ENCODE results near the gene PNPLA3. TPM values are rescaled to one million over a fixed set of nuclear protein-coding genes. Genes with fewer than 3 reads are reported as not detected.

Gene PNPLA3
- total RNA-seq, 2 experiments from 2014 or later = 0.31 to 0.50 TPM

DNA sequence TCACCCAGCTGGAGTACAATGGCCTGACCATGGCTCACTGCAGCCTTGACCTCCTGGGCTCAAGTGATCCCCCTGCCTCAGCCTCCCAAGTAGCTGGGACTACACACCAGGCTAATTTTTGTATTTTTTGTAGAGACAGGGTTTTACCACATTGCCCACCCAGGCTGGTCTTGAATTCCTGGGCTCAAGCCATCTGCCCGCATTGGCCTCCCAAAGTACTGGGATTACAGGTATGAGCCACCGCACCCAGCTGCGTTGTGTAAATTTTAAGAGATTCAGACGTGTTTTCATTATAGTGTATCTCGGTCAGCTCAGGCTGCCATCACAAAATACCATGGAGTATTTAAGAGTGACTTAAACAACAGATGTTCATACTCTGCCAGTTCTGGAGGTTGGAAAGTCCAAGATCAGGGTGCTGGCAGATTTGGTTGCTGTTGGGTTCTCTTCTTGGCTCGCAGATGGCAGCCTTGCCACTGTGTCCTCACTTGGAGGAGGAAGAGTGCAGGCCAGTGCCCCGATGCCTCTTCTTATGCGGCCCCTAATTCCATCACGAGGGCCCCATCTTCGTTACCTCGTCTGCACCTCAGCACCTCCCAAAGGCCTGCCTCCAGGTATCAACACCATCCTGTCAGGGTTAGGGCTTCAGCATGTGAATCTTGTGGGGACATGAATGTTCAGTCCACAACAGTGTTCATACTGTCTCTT lies 67.9 kb downstream of the PNPLA3 start:
- DNase-seq = no peak
- CTCF ChIA-PET = interaction anchor here (1.2 to 2.9 kb wide), 4 partner anchors 36 to 634 kb away, joined by 3 to 85 read pairs (median 10); partner anchors contain the start of gene SAMM50

GRCh38 chr22:43992331-43992821 lies 68.8 kb downstream of the PNPLA3 start:
- H3K27me3 Mint-ChIP-seq = no peaks in the 10 kb centered on the region
- DNase-seq = no peak
- ChIA-PET POLR2A (interaction anchor here (0.8 kb wide), 1 partner anchor 9 kb away, joined by 3 read pairs; no protein-coding TSS in a partner anchor), CTCF (interaction anchor here (1.0 to 5.1 kb wide), 21 partner anchors 9 to 692 kb away, joined by 3 to 182 read pairs (median 8); partner anchors contain the start of genes PARVB, PARVG and SAMM50)
- H3K4me1 Mint-ChIP-seq (ENCODE audit: low read depth) = peaks cover 21% of the 10 kb centered on the region
- no peak overlapping the region for H3K4me3 Mint-ChIP-seq
- no peak overlapping the region for H3K27ac Mint-ChIP-seq
- intact Hi-C loops (cut with micrococcal nuclease) = loop anchor here (5.0 kb wide), 1 partner anchor 190 kb away; the partner anchor contains the start of gene PARVG
- H3K9me3 Mint-ChIP-seq = no peaks in the 10 kb centered on the region
- peaks cover 33% of the 10 kb centered on the region for H3K36me3 Mint-ChIP-seq

More for the DNA sequence above, 67.9 kb downstream of the PNPLA3 start:
- Mint-ChIP-seq H3K27ac (no peak overlapping the region), H3K27me3 (no peaks in the 10 kb centered on the region), H3K36me3 (peaks cover 40% of the 10 kb centered on the region), H3K9me3 (no peaks in the 10 kb centered on the region), H3K4me1 (ENCODE audit: low read depth) (peaks cover 18% of the 10 kb centered on the region), H3K4me3 (no peak overlapping the region)
- POLR2A ChIA-PET = no interaction called here
- intact Hi-C loops (cut with micrococcal nuclease) = loop anchor here (5.0 kb wide), 1 partner anchor 191 kb away; the partner anchor contains the start of gene PARVG

- no peaks in the 10 kb centered on the region for H3K9me3 Mint-ChIP-seq
- H3K4me1 Mint-ChIP-seq (ENCODE audit: low read depth) = peaks cover 21% of the 10 kb centered on the region
- peaks cover 32% of the 10 kb centered on the region for H3K36me3 Mint-ChIP-seq
- H3K27me3 Mint-ChIP-seq = no peaks in the 10 kb centered on the region
- H3K4me3 Mint-ChIP-seq = no peak overlapping the region
- ChIA-PET CTCF (interaction anchor here (0.6 to 5.1 kb wide), 49 partner anchors 9 to 806 kb away, joined by 3 to 182 read pairs (median 4); partner anchors contain the start of genes PARVB, PARVG and SAMM50), POLR2A (interaction anchor here (0.5 to 1.1 kb wide), 3 partner anchors 10 to 665 kb away, joined by 3 to 4 read pairs (median 3); no protein-coding TSS in a partner anchor)
- DNase-seq = peak; percentile 70
- intact Hi-C loops (cut with micrococcal nuclease) = loop anchor here (1.0 to 5.0 kb wide), 3 partner anchors 92 to 633 kb away; partner anchors contain the start of gene PARVG
- no peak overlapping the region for H3K27ac Mint-ChIP-seq
Observed at GRCh38 chr22:43993072-43993760, 69.6 kb downstream of the PNPLA3 start.

DNA sequence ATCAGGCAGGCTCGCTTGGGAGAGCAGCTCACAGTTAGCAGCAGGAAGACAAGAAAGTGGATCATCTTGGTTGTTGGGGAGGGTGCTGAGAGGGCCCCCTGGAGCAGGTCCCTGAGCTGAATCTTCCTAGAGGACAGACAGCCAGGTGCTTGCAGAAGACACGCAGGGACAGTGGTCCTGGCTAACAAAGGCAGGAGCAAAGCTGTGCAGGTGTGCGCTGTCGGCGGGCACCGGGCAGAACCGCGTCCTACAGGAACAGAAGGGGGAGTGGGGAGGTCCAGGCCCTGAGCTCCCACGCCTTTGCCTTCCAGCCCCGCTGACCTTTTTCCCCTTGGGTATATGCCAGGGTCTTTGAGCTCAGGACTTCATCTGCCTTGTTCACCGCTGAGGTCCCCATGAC lies 70.4 kb downstream of the PNPLA3 start:
- H3K27ac Mint-ChIP-seq = no peak overlapping the region
- no peaks in the 10 kb centered on the region for H3K9me3 Mint-ChIP-seq
- H3K36me3 Mint-ChIP-seq = peaks cover 32% of the 10 kb centered on the region
- no peak overlapping the region for H3K4me3 Mint-ChIP-seq
- ChIA-PET CTCF (interaction anchor here (0.7 to 5.1 kb wide), 22 partner anchors 10 to 806 kb away, joined by 3 to 182 read pairs (median 7); partner anchors contain the start of genes PARVB and SAMM50), POLR2A (interaction anchor here (1.1 kb wide), 1 partner anchor 33 kb away, joined by 3 read pairs; no protein-coding TSS in a partner anchor)
- intact Hi-C loops (cut with micrococcal nuclease) = loop anchor here (5.0 kb wide), 1 partner anchor 188 kb away; the partner anchor contains the start of gene PARVG
- H3K4me1 Mint-ChIP-seq (ENCODE audit: low read depth) = peaks cover 21% of the 10 kb centered on the region
- no peaks in the 10 kb centered on the region for H3K27me3 Mint-ChIP-seq
- DNase-seq = no peak

- no peak overlapping the region for H3K27ac Mint-ChIP-seq
- no peaks in the 10 kb centered on the region for H3K9me3 Mint-ChIP-seq
- ChIA-PET POLR2A (no interaction called here), CTCF (interaction anchor here (1.1 to 5.1 kb wide), 8 partner anchors 11 to 630 kb away, joined by 3 to 182 read pairs (median 15); partner anchors contain the start of gene SAMM50)
- H3K36me3 Mint-ChIP-seq = peaks cover 34% of the 10 kb centered on the region
- intact Hi-C loops (cut with micrococcal nuclease) = loop anchor here (5.0 kb wide), 1 partner anchor 188 kb away; the partner anchor contains the start of gene PARVG
- H3K4me3 Mint-ChIP-seq = no peak overlapping the region
- H3K27me3 Mint-ChIP-seq = no peaks in the 10 kb centered on the region
- H3K4me1 Mint-ChIP-seq (ENCODE audit: low read depth) = peaks cover 21% of the 10 kb centered on the region
- no peak for DNase-seq
Observed at GRCh38 chr22:43994416-43994815, 70.8 kb downstream of the PNPLA3 start.

DNA sequence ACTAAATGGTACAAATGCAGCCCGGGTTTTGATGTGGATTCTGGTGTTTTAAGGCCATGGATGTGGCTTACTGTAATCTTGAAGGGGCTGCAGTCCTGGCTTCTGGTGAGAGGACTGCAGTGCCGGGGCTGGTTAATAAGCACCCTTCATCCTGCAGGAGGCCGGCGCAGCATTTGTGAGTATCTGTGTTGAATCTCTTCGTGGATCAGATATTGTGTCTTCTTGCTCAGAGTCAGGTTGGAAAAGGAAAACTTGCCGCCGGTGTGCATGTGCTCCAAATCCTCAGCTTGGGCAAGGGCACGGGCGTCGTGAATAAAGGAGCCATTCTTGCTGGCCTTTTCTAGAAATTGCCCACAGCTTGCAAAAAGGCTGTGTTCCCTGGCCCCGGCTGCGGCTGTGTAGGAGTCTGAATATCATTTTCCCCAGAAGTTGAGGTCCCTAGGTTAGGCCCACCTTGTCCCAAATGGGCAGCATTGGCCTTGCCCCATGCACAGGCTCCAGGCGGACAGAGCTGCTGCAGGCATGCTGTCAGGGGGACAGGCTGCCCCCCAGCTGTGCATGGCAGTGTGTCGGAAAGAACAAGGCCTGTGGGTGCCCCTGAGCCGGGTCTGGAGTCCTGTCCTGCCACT lies 71.6 kb downstream of the PNPLA3 start:
- Mint-ChIP-seq H3K27me3 (no peaks in the 10 kb centered on the region), H3K36me3 (peaks cover 27% of the 10 kb centered on the region), H3K27ac (peak overlapping the region; percentile 91), H3K4me1 (ENCODE audit: low read depth) (peaks cover 21% of the 10 kb centered on the region), H3K9me3 (no peaks in the 10 kb centered on the region), H3K4me3 (peak overlapping the region; percentile 89)
- ChIA-PET CTCF (interaction anchor here (0.9 to 5.1 kb wide), 3 partner anchors 11 to 630 kb away, joined by 3 to 182 read pairs (median 3); no protein-coding TSS in a partner anchor), POLR2A (interaction anchor here (1.1 kb wide), 1 partner anchor 28 kb away, joined by 3 read pairs; no protein-coding TSS in a partner anchor)
- DNase-seq = no peak
- intact Hi-C loops (cut with micrococcal nuclease) = no loop called here

- H3K36me3 Mint-ChIP-seq = peaks cover 27% of the 10 kb centered on the region
- intact Hi-C loops (cut with micrococcal nuclease) = loop anchor here (2.0 kb wide), 1 partner anchor 31 kb away; no protein-coding TSS in a partner anchor
- ChIA-PET POLR2A (interaction anchor here (1.1 kb wide), 1 partner anchor 28 kb away, joined by 3 read pairs; no protein-coding TSS in a partner anchor), CTCF (interaction anchor here (0.9 to 5.1 kb wide), 4 partner anchors 89 to 631 kb away, joined by 3 to 182 read pairs (median 4); no protein-coding TSS in a partner anchor)
- peak overlapping the region; percentile 91 for H3K27ac Mint-ChIP-seq
- no peaks in the 10 kb centered on the region for H3K27me3 Mint-ChIP-seq
- peaks cover 21% of the 10 kb centered on the region for H3K4me1 Mint-ChIP-seq (ENCODE audit: low read depth)
- no peak for DNase-seq
- peak overlapping the region; percentile 89 for H3K4me3 Mint-ChIP-seq
- H3K9me3 Mint-ChIP-seq = no peaks in the 10 kb centered on the region
Observed at GRCh38 chr22:43995798-43996169, 72.2 kb downstream of the PNPLA3 start.

DNA sequence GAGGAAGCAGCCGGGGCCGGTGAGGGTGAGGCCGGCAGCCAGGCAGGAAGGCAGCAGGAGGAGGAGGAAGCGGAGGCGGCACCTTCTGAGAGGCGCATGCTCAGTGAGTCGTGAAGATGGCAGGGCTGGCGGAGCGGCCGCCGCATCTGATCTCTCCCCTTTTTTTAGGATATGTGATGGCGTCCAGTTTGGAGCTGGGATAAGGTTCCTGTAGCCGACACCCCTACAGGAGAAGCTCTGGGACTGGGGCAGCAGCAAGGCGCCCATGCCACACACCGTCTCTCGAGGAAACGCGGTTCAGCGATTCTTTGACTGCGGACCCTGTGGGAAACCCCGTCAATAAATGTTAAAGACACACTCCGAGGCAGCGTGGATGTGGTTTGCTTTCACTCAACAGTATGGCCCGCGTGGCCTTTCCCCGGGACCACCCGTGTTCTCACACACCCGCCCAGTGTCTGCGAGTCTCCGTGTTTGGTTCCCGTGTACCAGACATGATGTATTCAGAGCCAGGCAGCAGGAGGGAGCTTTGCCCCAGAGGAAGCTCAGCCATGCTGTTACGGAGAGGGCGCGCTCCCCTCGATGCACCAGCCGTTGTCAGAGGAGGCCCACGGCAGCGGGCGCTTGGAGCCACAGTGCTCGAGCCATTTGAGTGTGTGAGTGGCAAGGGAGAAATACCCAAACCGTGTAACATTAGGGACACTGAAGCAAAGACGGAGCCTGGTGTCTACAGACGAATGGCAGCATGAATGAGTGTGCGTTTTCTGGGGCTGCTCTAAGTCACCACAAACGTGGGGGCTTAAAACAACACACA lies 72.8 kb downstream of the PNPLA3 start:
- peak; percentile 83 for DNase-seq
- Mint-ChIP-seq H3K27ac (peak overlapping the region; percentile 91), H3K36me3 (peaks cover 27% of the 10 kb centered on the region), H3K9me3 (no peaks in the 10 kb centered on the region), H3K4me3 (peak overlapping the region; percentile 89), H3K4me1 (ENCODE audit: low read depth) (peaks cover 21% of the 10 kb centered on the region), H3K27me3 (no peaks in the 10 kb centered on the region)
- intact Hi-C loops (cut with micrococcal nuclease) = loop anchor here (2.0 kb wide), 1 partner anchor 30 kb away; no protein-coding TSS in a partner anchor
- ChIA-PET CTCF (interaction anchor here (0.6 to 5.1 kb wide), 5 partner anchors 31 to 665 kb away, joined by 3 to 182 read pairs (median 3); no protein-coding TSS in a partner anchor), POLR2A (interaction anchor here (0.5 to 1.1 kb wide), 2 partner anchors 27 to 30 kb away, joined by 3 read pairs; no protein-coding TSS in a partner anchor)

DNA sequence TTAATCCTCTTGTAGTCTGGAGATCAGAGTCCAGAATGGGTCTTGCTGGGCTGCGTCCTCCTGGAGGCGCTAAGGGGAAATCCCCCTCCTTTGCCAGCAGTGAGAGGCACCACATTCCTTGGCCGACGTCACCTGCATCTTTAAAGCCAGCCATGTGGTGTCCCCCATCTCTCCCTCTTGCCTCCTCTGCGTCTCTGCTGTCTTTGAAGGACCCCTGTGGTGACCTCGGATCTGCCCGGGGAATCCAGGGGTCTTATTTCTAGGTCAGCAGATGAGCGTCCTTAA lies 73.3 kb downstream of the PNPLA3 start:
- CTCF ChIA-PET = interaction anchor here (0.9 to 5.1 kb wide), 2 partner anchors 30 to 88 kb away, joined by 3 to 182 read pairs; no protein-coding TSS in a partner anchor
- POLR2A ChIA-PET = interaction anchor here (0.5 kb wide), 1 partner anchor 29 kb away, joined by 3 read pairs; no protein-coding TSS in a partner anchor
- H3K4me3 Mint-ChIP-seq = peak overlapping the region; percentile 89
- intact Hi-C loops (cut with micrococcal nuclease) = loop anchor here (2.0 kb wide), 1 partner anchor 30 kb away; no protein-coding TSS in a partner anchor
- no peak overlapping the region for H3K27ac Mint-ChIP-seq
- H3K27me3 Mint-ChIP-seq = no peaks in the 10 kb centered on the region
- peaks cover 21% of the 10 kb centered on the region for H3K4me1 Mint-ChIP-seq (ENCODE audit: low read depth)
- H3K36me3 Mint-ChIP-seq = peaks cover 24% of the 10 kb centered on the region
- no peak for DNase-seq
- H3K9me3 Mint-ChIP-seq = no peaks in the 10 kb centered on the region
